ENCODE data around the gene SPATA4. TPM values are rescaled to one million over a fixed set of nuclear protein-coding genes. Genes with fewer than 3 reads are reported as not detected.

The SPATA4 gene
- total RNA-seq, 4 donors from 2014 or later, result not detected

DNA sequence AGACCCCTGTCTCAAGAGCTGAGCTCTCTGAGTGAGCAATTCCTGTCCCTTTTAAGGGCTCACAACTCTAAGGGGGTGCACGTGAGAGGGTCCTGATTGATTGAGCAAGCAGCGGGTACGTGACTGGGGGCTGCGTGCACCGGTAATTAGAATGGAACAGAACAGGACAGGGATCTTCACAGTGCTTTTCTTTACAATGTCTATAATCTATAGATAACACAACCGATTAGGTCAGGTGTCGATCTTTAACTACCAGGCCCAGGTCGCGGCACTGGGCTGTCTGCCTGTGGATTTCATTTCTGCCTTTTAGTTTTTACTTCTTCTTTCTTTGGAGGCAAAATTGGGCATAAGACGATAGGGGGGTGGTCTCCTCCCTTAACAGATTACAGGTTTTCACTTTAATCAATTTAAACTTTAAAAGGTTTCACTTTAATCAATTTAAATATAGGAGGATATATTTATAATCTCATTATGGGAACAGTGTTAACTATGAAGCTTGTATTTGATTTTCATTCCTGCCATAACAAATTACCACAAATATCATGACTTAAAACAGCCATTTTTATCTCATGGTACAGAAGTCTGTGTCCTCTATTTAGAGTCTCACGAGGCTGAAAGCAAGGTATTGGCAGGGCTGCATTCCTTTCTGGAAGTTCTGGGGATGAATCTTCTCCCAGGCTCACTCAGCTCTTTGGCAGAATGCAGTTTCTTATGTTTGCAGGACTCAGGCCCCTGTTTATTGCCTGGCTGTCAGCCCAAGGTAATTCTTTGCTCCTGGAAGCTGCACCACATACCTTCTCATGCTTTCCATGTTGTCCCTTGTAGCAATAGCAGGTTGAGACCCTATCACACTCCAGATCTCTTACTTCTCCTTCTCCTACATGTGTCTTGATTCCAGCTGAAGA lies 5.2 kb downstream of the SPATA4 start:
- WGBS, 2 donors, result 66 to 71% methylated on average over 11 of the region's 11 CpGs
- no peak for DNase-seq (ENCODE audit: low spot score in 2 of 2)

DNA sequence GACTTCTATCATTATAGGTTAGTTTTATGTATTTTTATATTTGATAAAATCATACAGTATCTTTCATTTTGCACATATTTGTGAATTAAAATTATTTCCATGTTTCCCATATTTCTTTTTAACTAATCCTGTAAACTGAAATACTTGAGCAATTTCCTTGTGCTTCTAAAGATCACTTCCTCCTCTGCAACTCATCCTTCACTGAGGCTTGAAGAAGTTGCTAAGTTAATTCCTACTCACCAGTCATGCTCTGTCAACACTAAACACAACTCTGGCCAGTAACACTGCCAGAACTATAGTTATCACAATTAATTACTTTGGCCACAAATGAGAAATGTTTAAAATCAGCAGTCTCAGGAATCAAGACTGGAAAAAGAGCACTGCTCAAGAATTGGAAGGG lies 6.7 kb downstream of the SPATA4 start:
- TF ChIP-seq POLR2A (IDR thresholded peaks at IDR 0.05), result no peak
- TF ChIP-seq, protein P1, sequence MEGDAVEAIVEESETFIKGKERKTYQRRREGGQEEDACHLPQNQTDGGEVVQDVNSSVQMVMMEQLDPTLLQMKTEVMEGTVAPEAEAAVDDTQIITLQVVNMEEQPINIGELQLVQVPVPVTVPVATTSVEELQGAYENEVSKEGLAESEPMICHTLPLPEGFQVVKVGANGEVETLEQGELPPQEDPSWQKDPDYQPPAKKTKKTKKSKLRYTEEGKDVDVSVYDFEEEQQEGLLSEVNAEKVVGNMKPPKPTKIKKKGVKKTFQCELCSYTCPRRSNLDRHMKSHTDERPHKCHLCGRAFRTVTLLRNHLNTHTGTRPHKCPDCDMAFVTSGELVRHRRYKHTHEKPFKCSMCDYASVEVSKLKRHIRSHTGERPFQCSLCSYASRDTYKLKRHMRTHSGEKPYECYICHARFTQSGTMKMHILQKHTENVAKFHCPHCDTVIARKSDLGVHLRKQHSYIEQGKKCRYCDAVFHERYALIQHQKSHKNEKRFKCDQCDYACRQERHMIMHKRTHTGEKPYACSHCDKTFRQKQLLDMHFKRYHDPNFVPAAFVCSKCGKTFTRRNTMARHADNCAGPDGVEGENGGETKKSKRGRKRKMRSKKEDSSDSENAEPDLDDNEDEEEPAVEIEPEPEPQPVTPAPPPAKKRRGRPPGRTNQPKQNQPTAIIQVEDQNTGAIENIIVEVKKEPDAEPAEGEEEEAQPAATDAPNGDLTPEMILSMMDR (IDR thresholded peaks at IDR 0.05), result no peak
- no peak for DNase-seq (ENCODE audit: low spot score in 2 of 2)
- H3K4me3 ChIP-seq (ENCODE audit: low read depth, poor library complexity, severe bottlenecking), result no peak overlapping the region
- intact Hi-C loops (cut with DNase I; ENCODE audit: low total_unique reads), result no loop called here

More for the DNA sequence above, 5.2 kb downstream of the SPATA4 start:
- no peak overlapping the region for H3K4me3 ChIP-seq (ENCODE audit: low read depth, poor library complexity, severe bottlenecking)
- no peak for TF ChIP-seq POLR2A (IDR thresholded peaks at IDR 0.05)
- TF ChIP-seq, protein P1 (IDR thresholded peaks at IDR 0.05), result no peak
- intact Hi-C loops (cut with DNase I; ENCODE audit: low total_unique reads), result no loop called here

DNA sequence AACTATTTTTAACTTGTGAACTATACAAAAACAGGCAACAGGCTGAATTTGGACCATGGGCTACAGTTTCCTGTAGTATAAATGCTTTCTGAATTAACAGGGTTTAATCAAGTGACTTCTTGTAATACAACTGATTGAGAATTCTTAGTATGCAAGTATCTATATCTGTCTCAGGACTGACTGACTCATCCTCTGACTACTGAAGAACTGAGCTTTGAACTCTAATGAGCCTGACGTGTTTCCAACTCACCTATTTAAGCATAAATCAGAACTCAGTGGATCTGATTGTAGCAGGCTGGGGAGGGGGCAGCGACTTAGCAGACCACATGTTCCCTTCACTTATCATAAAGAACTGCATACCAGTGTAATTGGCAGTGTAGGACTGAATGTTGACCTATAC lies 7.8 kb downstream of the SPATA4 start:
- no peak overlapping the region for H3K4me3 ChIP-seq (ENCODE audit: low read depth, poor library complexity, severe bottlenecking)
- no peak for DNase-seq (ENCODE audit: low spot score in 2 of 2)
- 57 to 58% methylated on average over 2 of the region's 2 CpGs for WGBS, 2 donors
- TF ChIP-seq, protein P1 (IDR thresholded peaks at IDR 0.05), result no peak
- no peak for TF ChIP-seq POLR2A (IDR thresholded peaks at IDR 0.05)
- intact Hi-C loops (cut with DNase I; ENCODE audit: low total_unique reads), result no loop called here

DNA sequence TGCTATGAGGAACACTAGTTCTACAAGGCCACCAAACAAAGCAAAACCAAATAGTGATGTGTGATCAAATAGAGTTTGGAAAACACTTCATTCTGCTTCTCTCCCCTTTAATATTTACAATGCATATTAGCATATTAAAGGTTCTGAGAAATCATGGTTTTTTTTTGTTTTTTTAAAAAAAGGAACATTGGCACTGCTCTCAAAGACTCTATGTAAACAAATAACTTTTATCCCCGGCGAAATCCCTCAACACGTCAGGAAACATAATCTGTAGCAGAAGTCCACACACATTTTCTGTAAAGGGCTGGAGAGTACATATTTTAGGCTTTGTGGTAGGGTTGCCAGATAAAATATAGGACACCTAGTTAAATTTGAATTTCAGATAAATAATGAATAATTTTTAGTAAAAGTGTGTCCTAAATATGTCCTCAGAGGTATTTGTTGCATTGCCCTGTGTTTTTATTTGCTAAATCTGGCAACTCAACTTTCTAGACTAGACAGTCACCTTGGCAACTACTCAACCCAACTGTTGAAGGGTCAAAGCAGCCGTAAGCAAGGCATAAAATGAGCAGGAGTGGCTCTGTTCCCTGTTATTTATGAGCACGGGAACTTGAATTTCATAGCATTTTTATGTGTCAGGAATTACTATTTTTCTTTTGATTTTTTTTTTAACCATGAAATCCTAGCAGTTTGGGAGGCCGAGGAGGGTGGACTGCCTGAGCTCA lies 8.6 kb downstream of the SPATA4 start:
- WGBS, 2 donors, result 61 to 66% methylated on average over 6 of the region's 6 CpGs
- intact Hi-C loops (cut with DNase I; ENCODE audit: low total_unique reads), result no loop called here

DNA sequence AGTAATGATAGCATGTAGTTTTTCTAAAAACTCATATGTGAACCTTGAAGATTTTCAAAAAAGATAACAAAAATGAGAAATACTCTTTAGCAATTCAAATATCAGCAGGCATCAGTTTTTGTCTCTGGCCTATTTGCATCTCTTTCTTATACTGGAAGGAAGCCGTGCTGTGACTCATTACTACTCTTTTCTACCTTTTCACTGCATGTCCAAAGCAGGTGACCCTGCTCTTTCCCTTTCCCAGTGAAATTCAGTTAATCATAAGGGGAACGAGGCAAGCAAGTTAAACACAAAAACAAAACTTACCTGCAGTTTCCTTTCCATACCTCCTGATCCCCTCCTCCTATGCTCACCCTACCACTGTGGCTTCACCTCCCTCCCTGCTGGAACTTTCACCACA lies 9.3 kb downstream of the SPATA4 start:
- TF ChIP-seq, protein P1 (IDR thresholded peaks at IDR 0.05), result no peak
- no peak for TF ChIP-seq POLR2A (IDR thresholded peaks at IDR 0.05)
- DNase-seq (ENCODE audit: low spot score in 2 of 2), result no peak
- no peak overlapping the region for H3K4me3 ChIP-seq (ENCODE audit: low read depth, poor library complexity, severe bottlenecking)
- 64 to 68% methylated on average over 2 of the region's 2 CpGs for WGBS, 2 donors
- intact Hi-C loops (cut with DNase I; ENCODE audit: low total_unique reads), result no loop called here

More for the DNA sequence above, 8.6 kb downstream of the SPATA4 start:
- no peak for DNase-seq (ENCODE audit: low spot score in 2 of 2)
- no peak overlapping the region for H3K4me3 ChIP-seq (ENCODE audit: low read depth, poor library complexity, severe bottlenecking)
- TF ChIP-seq, protein P1 (IDR thresholded peaks at IDR 0.05), result no peak
- no peak for TF ChIP-seq POLR2A (IDR thresholded peaks at IDR 0.05)
